Natural killer cell (primary cell): ENCODE measurements around the gene VSX1. TPM values are rescaled to one million over a fixed set of nuclear protein-coding genes. Genes with fewer than 3 reads are reported as not detected.

Source experiments
- ATAC-seq, 3 donors: fragments of 150-1000 bp in 2 of 3; fragments of 200-7000 bp in 1 of 3; cut with Tn5 transposase; 1 replicate in 1 of 3; 2 replicates in 2 of 3; pipeline ENCODE4 v1.10.0; 2021; ENCODE audit warnings: mild to moderate bottlenecking in 2 of 3, moderate library complexity in 2 of 3
- DNase-seq, 2 donors: peaks; one replicate each; pipeline versions ENCODE4 v3.0.0 to v3.0.0-alpha.2; 2013 to 2021; ENCODE audit warnings: mixed read lengths in 1 of 2
- H3K27ac ChIP-seq: one replicate; pipeline ENCODE4 v1.5.1; 2013; ENCODE audit warnings: mild to moderate bottlenecking, low read length
- H3K27me3 ChIP-seq: one replicate; pipeline ENCODE4 v1.6.1; 2013; ENCODE audit warnings: low read length; ENCODE audit not compliant: control insufficient read depth, insufficient read depth
- H3K36me3 ChIP-seq: one replicate; pipeline ENCODE4 v1.6.1; 2013; ENCODE audit warnings: low read length; ENCODE audit not compliant: control insufficient read depth, insufficient read depth
- H3K4me1 ChIP-seq: one replicate; pipeline ENCODE4 v1.6.1; 2013; ENCODE audit warnings: low read length; ENCODE audit not compliant: control insufficient read depth, insufficient read depth
- H3K4me3 ChIP-seq: one replicate; pipeline ENCODE4 v1.5.1; 2013; ENCODE audit warnings: low read length
- H3K9me3 ChIP-seq: one replicate; pipeline ENCODE4 v1.6.1; 2013; ENCODE audit warnings: low read length; ENCODE audit not compliant: control insufficient read depth, insufficient read depth
- H3K27ac Mint-ChIP-seq, 2 donors: one replicate each; pipeline ENCODE4 v1.8.0; 2022; ENCODE audit warnings: mild to moderate bottlenecking in 2 of 2, mixed read lengths in 2 of 2, moderate library complexity in 1 of 2
- H3K27me3 Mint-ChIP-seq, 2 donors: one replicate each; pipeline ENCODE4 v1.8.0; 2022; ENCODE audit warnings: low read depth in 2 of 2, mixed read lengths in 2 of 2
- H3K36me3 Mint-ChIP-seq: one replicate; pipeline ENCODE4 v1.8.0; 2022; ENCODE audit warnings: mixed read lengths
- H3K4me1 Mint-ChIP-seq, 2 donors: one replicate each; pipeline ENCODE4 v1.8.0; 2022; ENCODE audit warnings: mixed read lengths in 2 of 2
- H3K4me3 Mint-ChIP-seq: one replicate; pipeline ENCODE4 v1.8.0; 2022; ENCODE audit warnings: mild to moderate bottlenecking, moderate library complexity, mixed read lengths
- H3K9me3 Mint-ChIP-seq, 2 donors: one replicate each; pipeline ENCODE4 v1.8.0; 2022; ENCODE audit warnings: mixed read lengths in 2 of 2
- CTCF ChIP-seq: fragments of 200-600 bp; IDR thresholded peaks from one replicate; pipeline ENCODE4 v1.8.0; 2022; ENCODE audit warnings: antibody characterized with exemption
- WGBS: methylation state at CpG from one replicate; pipeline ENCODE4 v1.1.7; 2013; ENCODE audit warnings: missing lambda C conversion rate; ENCODE audit not compliant: insufficient coverage; 5-methylcytosine and 5-hydroxymethylcytosine counted together
- intact Hi-C: fragments of 100-400 bp; cut with micrococcal nuclease; formaldehyde crosslinking; loops from one replicate; pipeline ENCODE4 v1.14.2; 2022
- total RNA-seq, 4 donors: library from RNA; stranded (reverse); fragments of 120-200 nt in 1 of 4; gene quantifications; one replicate each; pipeline versions ENCODE4 v1.2.3 to v1.2.4, GENCODE V29; 2013 to 2022

Gene VSX1
- total RNA-seq, 3 donors from 2014 or later (not counting 1 experiment from before 2014, with no cell fraction given): not detected

- Mint-ChIP-seq H3K27ac (no peak overlapping the region), H3K9me3 (no peaks in the 10 kb centered on the region), H3K36me3 (no peaks in the 10 kb centered on the region), H3K27me3 (peaks cover 14 to 34% of the 10 kb centered on the region in 2 donors), H3K4me1 (peaks cover 7 to 11% of the 10 kb centered on the region in 2 donors), H3K4me3 (no peak overlapping the region)
- Histone ChIP-seq H3K4me3 (no peak overlapping the region), H3K36me3 (no peaks in the 10 kb centered on the region), H3K9me3 (no peaks in the 10 kb centered on the region), H3K4me1 (peaks cover 7% of the 10 kb centered on the region), H3K27ac (no peak overlapping the region), H3K27me3 (no peaks in the 10 kb centered on the region)
- DNase-seq (no peak), ATAC-seq (no peak)
- TF ChIP-seq CTCF: no peak
- 94% methylated on average over 18 of the region's 18 CpGs for WGBS
- intact Hi-C loops: loop anchor here (5.0 kb wide), 1 partner anchor 1130 kb away; no protein-coding TSS in a partner anchor
Observed at GRCh38 chr20:25067102-25067987, 14.6 kb downstream of the VSX1 start.

DNA sequence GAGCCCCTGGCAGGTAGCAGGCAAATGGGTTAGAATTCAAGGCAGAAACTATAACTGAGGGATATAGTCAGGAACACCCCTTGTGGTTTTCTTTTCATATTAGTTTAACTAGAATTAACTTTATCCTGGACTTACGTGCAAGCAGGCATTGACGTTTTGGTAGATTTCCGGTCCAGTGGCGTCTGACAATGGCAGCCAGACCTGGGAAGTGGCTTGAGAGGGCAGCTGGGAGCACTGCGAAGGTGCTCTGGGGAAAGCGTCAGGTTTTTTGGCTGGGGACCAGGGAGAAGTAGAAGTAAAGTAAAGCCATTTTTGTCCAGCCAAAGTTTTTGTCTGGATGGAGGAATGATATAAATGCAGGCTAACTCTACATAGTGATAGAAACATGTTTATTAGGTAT lies 15.6 kb downstream of the VSX1 start:
- H3K4me1 Mint-ChIP-seq: peaks cover 7 to 11% of the 10 kb centered on the region in 2 donors
- no peaks in the 10 kb centered on the region for H3K36me3 Mint-ChIP-seq
- no peak overlapping the region for H3K4me3 Mint-ChIP-seq
- intact Hi-C loops: loop anchor here (5.0 kb wide), 1 partner anchor 1129 kb away; no protein-coding TSS in a partner anchor
- DNase-seq (no peak), ATAC-seq (no peak)
- H3K4me1 ChIP-seq: peaks cover 7% of the 10 kb centered on the region
- no peak overlapping the region for H3K27ac ChIP-seq
- H3K27ac Mint-ChIP-seq: no peak overlapping the region
- H3K9me3 Mint-ChIP-seq: no peaks in the 10 kb centered on the region
- H3K4me3 ChIP-seq: no peak overlapping the region
- WGBS: 37% methylated on average over 6 of the region's 6 CpGs
- H3K27me3 ChIP-seq: no peaks in the 10 kb centered on the region
- no peaks in the 10 kb centered on the region for H3K36me3 ChIP-seq
- TF ChIP-seq CTCF: no peak
- H3K27me3 Mint-ChIP-seq: peaks cover 14 to 26% of the 10 kb centered on the region in 2 donors
- H3K9me3 ChIP-seq: no peaks in the 10 kb centered on the region

DNA sequence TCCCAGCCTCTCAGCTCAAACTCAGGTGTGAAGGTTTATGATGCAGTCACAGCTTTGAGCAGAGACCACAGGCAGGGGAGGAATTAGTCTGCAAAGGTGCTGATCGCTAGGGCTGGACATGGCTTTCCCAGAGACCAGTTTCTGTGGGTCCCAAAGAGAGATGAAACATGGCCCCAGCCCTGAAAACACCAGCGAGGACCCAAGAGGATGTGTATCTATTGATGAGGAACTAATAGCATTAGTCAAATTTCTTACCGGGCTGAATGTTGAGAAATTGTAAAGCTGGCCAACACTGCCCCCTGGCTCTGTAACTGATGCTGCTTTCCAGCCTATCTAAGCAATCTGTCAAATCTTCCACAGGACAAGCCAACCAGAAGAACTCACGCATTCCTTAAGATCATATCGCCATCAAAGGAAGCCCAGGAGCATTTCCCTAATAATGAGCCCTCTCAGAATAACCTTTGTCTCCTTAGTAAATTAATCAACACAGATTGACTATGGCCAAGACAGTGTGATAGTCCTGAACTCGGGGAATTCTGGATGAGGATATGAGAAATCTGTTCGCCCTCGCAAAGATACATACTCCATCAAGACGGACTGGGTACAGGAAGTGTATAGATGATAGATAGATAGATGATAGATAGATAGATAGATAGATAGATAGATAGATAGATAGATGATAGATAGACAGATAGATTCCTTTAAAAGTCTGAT lies 16.2 kb downstream of the VSX1 start:
- peak; percentile 58 to 86 for DNase-seq
- ATAC-seq: peak; percentile 68 to 86 (median 83)
- 36% methylated on average over 9 of the region's 9 CpGs for WGBS
- Mint-ChIP-seq H3K27me3 (peaks cover 14 to 21% of the 10 kb centered on the region in 2 donors), H3K36me3 (no peaks in the 10 kb centered on the region), H3K27ac (no peak overlapping the region), H3K4me3 (no peak overlapping the region), H3K9me3 (no peaks in the 10 kb centered on the region), H3K4me1 (peaks cover 7 to 11% of the 10 kb centered on the region in 2 donors)
- Histone ChIP-seq H3K36me3 (no peaks in the 10 kb centered on the region), H3K4me3 (no peak overlapping the region), H3K9me3 (no peaks in the 10 kb centered on the region), H3K27me3 (no peaks in the 10 kb centered on the region), H3K27ac (no peak overlapping the region), H3K4me1 (peaks cover 7% of the 10 kb centered on the region)
- intact Hi-C loops: loop anchor here (1.0 to 5.0 kb wide), 2 partner anchors 70 to 1128 kb away; no protein-coding TSS in a partner anchor
- peak; percentile 84 for TF ChIP-seq CTCF
